Panc1 (cell line): ENCODE data around the gene IQCH.

Experiments
- POLR2AphosphoS5 ChIP-seq: IDR thresholded peaks from 2 replicates; pipeline ENCODE4 v1.6.1; 2012; ENCODE audit warnings: mild to moderate bottlenecking, low read depth, low read length, moderate library complexity
- SIN3A ChIP-seq: IDR thresholded peaks from 2 replicates; pipeline ENCODE4 v1.6.1; 2012; ENCODE audit warnings: low read depth, mild to moderate bottlenecking, low read length, moderate library complexity, borderline replicate concordance; ENCODE audit not compliant: insufficient read depth
- TCF7L2 ChIP-seq: IDR thresholded peaks from 2 replicates; pipeline ENCODE4 v1.6.1; 2011; ENCODE audit warnings: mild to moderate bottlenecking, low read depth, low read length, inconsistent platforms
- TF ChIP-seq, protein P1 (sequence below): fragments of 450-650 bp; IDR thresholded peaks from 2 replicates; pipeline ENCODE4 v1.5.1; 2017; ENCODE audit warnings: mild to moderate bottlenecking
- TF ChIP-seq, protein P2 (sequence below), 2 experiments: IDR thresholded peaks; 2 replicates each; pipeline ENCODE4 v1.6.1; 2011 to 2012; ENCODE audit warnings: low read depth in 2 of 2, control low read depth in 1 of 2, low read length in 1 of 2, mild to moderate bottlenecking in 1 of 2, moderate library complexity in 1 of 2; ENCODE audit not compliant: insufficient read depth in 1 of 2

DNA sequence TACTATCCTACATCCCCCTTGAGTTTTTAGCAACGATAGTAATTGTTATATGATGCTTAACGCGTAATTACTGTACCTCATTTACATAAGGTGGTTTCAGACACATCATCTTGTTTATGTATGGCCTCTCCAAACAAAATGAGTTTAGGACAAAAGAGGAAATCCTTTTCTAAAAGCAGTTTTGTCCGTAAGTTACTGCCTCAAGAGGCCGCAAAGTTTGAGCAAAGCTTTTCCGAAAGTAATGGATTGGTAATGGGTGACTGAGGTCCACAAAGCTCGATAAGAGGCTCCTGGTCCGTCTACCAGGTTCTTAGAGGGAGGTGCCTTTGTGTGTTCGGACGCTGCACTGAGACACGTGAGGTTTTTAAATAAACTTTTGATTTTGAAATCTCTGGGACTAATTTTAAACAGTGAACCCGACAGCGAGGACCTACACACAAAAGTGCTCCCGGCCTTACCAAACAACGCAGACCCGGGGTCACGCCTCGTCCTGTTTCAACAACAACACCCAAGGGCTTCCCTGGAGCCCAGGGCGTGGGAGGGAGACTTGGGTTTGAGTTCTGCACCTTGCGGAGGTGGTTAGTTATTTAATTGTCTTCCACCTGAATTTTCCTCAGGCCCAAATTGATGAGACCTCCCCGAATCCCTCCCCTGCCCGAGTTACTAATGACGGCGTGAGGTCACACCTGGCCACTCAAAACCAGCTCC is 265.9 kb downstream of the IQCH start:
- TF ChIP-seq, protein P1, sequence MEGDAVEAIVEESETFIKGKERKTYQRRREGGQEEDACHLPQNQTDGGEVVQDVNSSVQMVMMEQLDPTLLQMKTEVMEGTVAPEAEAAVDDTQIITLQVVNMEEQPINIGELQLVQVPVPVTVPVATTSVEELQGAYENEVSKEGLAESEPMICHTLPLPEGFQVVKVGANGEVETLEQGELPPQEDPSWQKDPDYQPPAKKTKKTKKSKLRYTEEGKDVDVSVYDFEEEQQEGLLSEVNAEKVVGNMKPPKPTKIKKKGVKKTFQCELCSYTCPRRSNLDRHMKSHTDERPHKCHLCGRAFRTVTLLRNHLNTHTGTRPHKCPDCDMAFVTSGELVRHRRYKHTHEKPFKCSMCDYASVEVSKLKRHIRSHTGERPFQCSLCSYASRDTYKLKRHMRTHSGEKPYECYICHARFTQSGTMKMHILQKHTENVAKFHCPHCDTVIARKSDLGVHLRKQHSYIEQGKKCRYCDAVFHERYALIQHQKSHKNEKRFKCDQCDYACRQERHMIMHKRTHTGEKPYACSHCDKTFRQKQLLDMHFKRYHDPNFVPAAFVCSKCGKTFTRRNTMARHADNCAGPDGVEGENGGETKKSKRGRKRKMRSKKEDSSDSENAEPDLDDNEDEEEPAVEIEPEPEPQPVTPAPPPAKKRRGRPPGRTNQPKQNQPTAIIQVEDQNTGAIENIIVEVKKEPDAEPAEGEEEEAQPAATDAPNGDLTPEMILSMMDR: no peak
- TF ChIP-seq POLR2AphosphoS5 (no peak), SIN3A (no peak), TCF7L2 (no peak)
- TF ChIP-seq, protein P2, sequence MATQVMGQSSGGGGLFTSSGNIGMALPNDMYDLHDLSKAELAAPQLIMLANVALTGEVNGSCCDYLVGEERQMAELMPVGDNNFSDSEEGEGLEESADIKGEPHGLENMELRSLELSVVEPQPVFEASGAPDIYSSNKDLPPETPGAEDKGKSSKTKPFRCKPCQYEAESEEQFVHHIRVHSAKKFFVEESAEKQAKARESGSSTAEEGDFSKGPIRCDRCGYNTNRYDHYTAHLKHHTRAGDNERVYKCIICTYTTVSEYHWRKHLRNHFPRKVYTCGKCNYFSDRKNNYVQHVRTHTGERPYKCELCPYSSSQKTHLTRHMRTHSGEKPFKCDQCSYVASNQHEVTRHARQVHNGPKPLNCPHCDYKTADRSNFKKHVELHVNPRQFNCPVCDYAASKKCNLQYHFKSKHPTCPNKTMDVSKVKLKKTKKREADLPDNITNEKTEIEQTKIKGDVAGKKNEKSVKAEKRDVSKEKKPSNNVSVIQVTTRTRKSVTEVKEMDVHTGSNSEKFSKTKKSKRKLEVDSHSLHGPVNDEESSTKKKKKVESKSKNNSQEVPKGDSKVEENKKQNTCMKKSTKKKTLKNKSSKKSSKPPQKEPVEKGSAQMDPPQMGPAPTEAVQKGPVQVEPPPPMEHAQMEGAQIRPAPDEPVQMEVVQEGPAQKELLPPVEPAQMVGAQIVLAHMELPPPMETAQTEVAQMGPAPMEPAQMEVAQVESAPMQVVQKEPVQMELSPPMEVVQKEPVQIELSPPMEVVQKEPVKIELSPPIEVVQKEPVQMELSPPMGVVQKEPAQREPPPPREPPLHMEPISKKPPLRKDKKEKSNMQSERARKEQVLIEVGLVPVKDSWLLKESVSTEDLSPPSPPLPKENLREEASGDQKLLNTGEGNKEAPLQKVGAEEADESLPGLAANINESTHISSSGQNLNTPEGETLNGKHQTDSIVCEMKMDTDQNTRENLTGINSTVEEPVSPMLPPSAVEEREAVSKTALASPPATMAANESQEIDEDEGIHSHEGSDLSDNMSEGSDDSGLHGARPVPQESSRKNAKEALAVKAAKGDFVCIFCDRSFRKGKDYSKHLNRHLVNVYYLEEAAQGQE (IDR thresholded peaks at IDR 0.05; ENCODE audit: insufficient read depth in 1 of 2, low read depth in 2 of 2, low read length in 1 of 2): no peak
